A673 (cell line): ENCODE data around the gene CCBE1. TPM values are rescaled to one million over a fixed set of nuclear protein-coding genes. Genes with fewer than 3 reads are reported as not detected.

ENCODE experiments used
- BruUV-seq: library from RNA; stranded (reverse); fragments of 400-500 nt; replicated peaks from 2 replicates; lab custom pipeline; 2021; lab: Mats Ljungman, UMichigan
- CTCF ChIA-PET: fragments of 300-600 bp; sonication (Branson Sonifier 250); formaldehyde crosslinking; loops from one replicate; lab custom pipeline; 2022; ENCODE audit warnings: antibody characterized with exemption; lab: Charles Lee
- POLR2A ChIA-PET: fragments of 300-600 bp; sonication (Branson Sonifier 250); formaldehyde crosslinking; loops from one replicate; lab custom pipeline; 2022; ENCODE audit warnings: antibody characterized with exemption; ENCODE audit not compliant: low non-redundant PET; lab: Charles Lee
- DNase-seq: peaks from one replicate; pipeline ENCODE4 v3.0.0-alpha.2; 2015; ENCODE audit warnings: low spot score
- H3K27ac ChIP-seq: fragments of 200-600 bp; sonication (generic); 2 replicates; pipeline ENCODE4 v1.5.1; 2016; ENCODE audit warnings: mixed run types, low read depth, mild to moderate bottlenecking, mixed read lengths, antibody characterized with exemption, low read length; ENCODE audit not compliant: poor library complexity, severe bottlenecking
- H3K27me3 ChIP-seq: fragments of 200-600 bp; sonication (generic); replicated peaks from 2 replicates; pipeline ENCODE4 v1.6.1; 2017; ENCODE audit warnings: mixed run types, low read depth, mild to moderate bottlenecking, mixed read lengths, antibody characterized with exemption, low read length; ENCODE audit not compliant: insufficient read depth, poor library complexity
- H3K36me3 ChIP-seq: fragments of 200-600 bp; sonication (generic); 2 replicates; pipeline ENCODE4 v1.6.1; 2016; ENCODE audit warnings: mixed run types, mild to moderate bottlenecking, mixed read lengths, antibody characterized with exemption, low read length; ENCODE audit not compliant: insufficient read depth, poor library complexity, severe bottlenecking
- H3K4me1 ChIP-seq: fragments of 200-600 bp; sonication (generic); 2 replicates; pipeline ENCODE4 v1.6.1; 2017; ENCODE audit warnings: mixed run types, mild to moderate bottlenecking, mixed read lengths, antibody characterized with exemption, low read length; ENCODE audit not compliant: insufficient read depth, poor library complexity, severe bottlenecking
- H3K4me3 ChIP-seq: fragments of 200-600 bp; sonication (generic); 2 replicates; pipeline ENCODE4 v1.5.1; 2016; ENCODE audit warnings: low read depth, mixed run types, mild to moderate bottlenecking, mixed read lengths, low read length; ENCODE audit not compliant: poor library complexity, severe bottlenecking
- H3K9me3 ChIP-seq: fragments of 200-600 bp; sonication (generic); 2 replicates; pipeline ENCODE4 v1.6.1; 2016; ENCODE audit warnings: mixed run types, low read depth, mild to moderate bottlenecking, mixed read lengths, antibody characterized with exemption, low read length; ENCODE audit not compliant: poor library complexity, severe bottlenecking
- CTCF ChIP-seq: fragments of 300-800, 200-600 bp; sonication (generic); conservative IDR thresholded peaks from 2 replicates; pipeline ENCODE4 v1.5.1; 2017; ENCODE audit warnings: low read depth, mild to moderate bottlenecking, antibody characterized with exemption, low read length, moderate library complexity, mixed read lengths
- EZH2 ChIP-seq: fragments of 200-600 bp; sonication (generic); IDR thresholded peaks from 2 replicates; pipeline ENCODE4 v1.6.1; 2017; ENCODE audit warnings: borderline replicate concordance, low read depth, mild to moderate bottlenecking, mixed read lengths, antibody characterized with exemption, low read length; ENCODE audit not compliant: poor library complexity, severe bottlenecking
- intact Hi-C: fragments of 100-400 bp; cut with micrococcal nuclease; formaldehyde crosslinking; loops from one replicate; pipeline ENCODE4 v1.10.0; 2022; ENCODE audit not compliant: unreplicated experiment
- total RNA-seq: library from RNA; stranded (reverse); gene quantifications from 2 replicates; pipeline ENCODE4 v1.2.3, GENCODE V29; 2021

The CCBE1 gene
- total RNA-seq, 1 experiment from 2014 or later, result not detected

GRCh38 chr18:59730896-59731295 lies 33.7 kb upstream of the CCBE1 start:
- Histone ChIP-seq H3K36me3 (no peaks in the 10 kb centered on the region), H3K4me1 (no peaks in the 10 kb centered on the region), H3K27me3 (peaks cover 7% of the 10 kb centered on the region), H3K4me3 (no peak overlapping the region), H3K27ac (no peak overlapping the region), H3K9me3 (no peaks in the 10 kb centered on the region)
- DNase-seq, result no peak
- TF ChIP-seq CTCF, result no peak
- TF ChIP-seq EZH2, result no peak
- intact Hi-C loops, result no loop called here
- no TSS peak for BruUV-seq
- POLR2A ChIA-PET, result no interaction called here
- CTCF ChIA-PET, result no interaction called here

- ChIA-PET CTCF (no interaction called here), POLR2A (no interaction called here)
- no TSS peak for BruUV-seq
- H3K36me3 ChIP-seq, result no peaks in the 10 kb centered on the region
- H3K4me1 ChIP-seq, result no peaks in the 10 kb centered on the region
- no peak overlapping the region for H3K27ac ChIP-seq
- H3K4me3 ChIP-seq, result no peak overlapping the region
- TF ChIP-seq CTCF, result no peak
- no peak for TF ChIP-seq EZH2
- peaks cover 7% of the 10 kb centered on the region for H3K27me3 ChIP-seq
- intact Hi-C loops, result no loop called here
- no peak for DNase-seq
- H3K9me3 ChIP-seq, result no peaks in the 10 kb centered on the region
Observed at GRCh38 chr18:59729781-59730180, 32.6 kb upstream of the CCBE1 start.

- CTCF ChIA-PET, result no interaction called here
Observed at GRCh38 chr18:59728816-59729215, 31.6 kb upstream of the CCBE1 start.

More at GRCh38 chr18:59728816-59729215, 31.6 kb upstream of the CCBE1 start:
- POLR2A ChIA-PET, result no interaction called here
- Histone ChIP-seq H3K9me3 (no peaks in the 10 kb centered on the region), H3K27ac (no peak overlapping the region), H3K4me1 (no peaks in the 10 kb centered on the region), H3K36me3 (no peaks in the 10 kb centered on the region), H3K4me3 (no peak overlapping the region), H3K27me3 (peaks cover 8% of the 10 kb centered on the region)
- no peak for DNase-seq
- no TSS peak for BruUV-seq
- TF ChIP-seq EZH2 (no peak), CTCF (no peak)
- intact Hi-C loops, result no loop called here
